Right atrium auricular region (tissue), 2 donors: ENCODE data around the gene RUNX3. TPM values are rescaled to one million over a fixed set of nuclear protein-coding genes. Genes with fewer than 3 reads are reported as not detected.

Experiments
- DNase-seq: peaks from one replicate; pipeline ENCODE4 v3.0.0-alpha.2; 2019; ENCODE audit warnings: low spot score
- H3K27ac ChIP-seq, 2 donors: fragments of 200-600 bp; sonication (generic); 1 replicate in 1 of 2; 2 replicates in 1 of 2; pipeline ENCODE4 v1.5.1; 2016 to 2019
- H3K27me3 ChIP-seq, 2 donors: fragments of 200-600 bp; sonication (generic); one replicate each; pipeline versions ENCODE4 v1.5.1 to v1.6.0; 2017 to 2019
- H3K36me3 ChIP-seq: fragments of 200-600 bp; sonication (generic); one replicate; pipeline ENCODE4 v1.5.1; 2016
- H3K4me1 ChIP-seq, 2 donors: fragments of 200-600 bp; sonication (generic); one replicate each; pipeline versions ENCODE4 v1.5.1 to v1.6.0; 2017 to 2019
- H3K4me3 ChIP-seq, 2 donors: fragments of 200-600 bp; sonication (generic); 1 replicate in 1 of 2; 2 replicates in 1 of 2; pipeline ENCODE4 v1.5.1; 2017 to 2019; ENCODE audit warnings: mild to moderate bottlenecking in 1 of 2, moderate library complexity in 1 of 2
- H3K9me3 ChIP-seq, 2 donors: fragments of 200-600 bp; sonication (generic); one replicate each; pipeline ENCODE4 v1.5.1; 2019
- CTCF ChIP-seq, 2 donors: fragments of 200-600 bp; sonication (generic); IDR thresholded peaks; one replicate each; pipeline ENCODE4 v1.5.1; 2019; ENCODE audit warnings: antibody characterized with exemption in 2 of 2
- total RNA-seq, 2 donors: library from RNA; depleted of rRNA; stranded (reverse); fragments of >200 nt; gene quantifications; one replicate each; pipeline ENCODE4 v1.1.0, GENCODE V29; 2016

RUNX3 gene
- total RNA-seq, 2 donors from 2014 or later: 0.48 to 2.3 TPM

- no peaks in the 10 kb centered on the region for H3K36me3 ChIP-seq
- H3K27ac ChIP-seq: no peak overlapping the region
- no peaks in the 10 kb centered on the region for H3K27me3 ChIP-seq
- no peak overlapping the region for H3K4me3 ChIP-seq
- H3K9me3 ChIP-seq: no peaks in the 10 kb centered on the region
- TF ChIP-seq CTCF (IDR thresholded peaks at IDR 0.05): no peak
- no peaks in the 10 kb centered on the region for H3K4me1 ChIP-seq
- no peak for DNase-seq
These were observed 10.2 kb upstream of the RUNX3 start for GRCh38 chr1:24940231-24940630.

GRCh38 chr1:24939675-24940193, 9.7 kb upstream of the RUNX3 start:
- no peak overlapping the region for H3K4me3 ChIP-seq
- H3K36me3 ChIP-seq: no peaks in the 10 kb centered on the region
- no peak for TF ChIP-seq CTCF (IDR thresholded peaks at IDR 0.05)
- H3K4me1 ChIP-seq: no peaks in the 10 kb centered on the region
- no peak for DNase-seq
- H3K9me3 ChIP-seq: no peaks in the 10 kb centered on the region
- H3K27me3 ChIP-seq: no peaks in the 10 kb centered on the region
- H3K27ac ChIP-seq: no peak overlapping the region

- Histone ChIP-seq H3K36me3 (no peaks in the 10 kb centered on the region), H3K4me3 (no peak overlapping the region), H3K27me3 (peaks cover 0 to 4% of the 10 kb centered on the region in 2 donors), H3K9me3 (no peaks in the 10 kb centered on the region), H3K27ac (no peak overlapping the region), H3K4me1 (no peaks in the 10 kb centered on the region)
- TF ChIP-seq CTCF (IDR thresholded peaks at IDR 0.05): no peak
- DNase-seq: no peak
These were observed 9.1 kb upstream of the RUNX3 start for GRCh38 chr1:24939040-24939674.

GRCh38 chr1:24938276-24938675, 8.2 kb upstream of the RUNX3 start:
- peaks cover 7 to 10% of the 10 kb centered on the region in 2 donors for H3K27me3 ChIP-seq
- H3K36me3 ChIP-seq: no peaks in the 10 kb centered on the region
- H3K4me3 ChIP-seq: no peak overlapping the region
- no peak for TF ChIP-seq CTCF (IDR thresholded peaks at IDR 0.05)
- H3K9me3 ChIP-seq: no peaks in the 10 kb centered on the region
- no peak overlapping the region for H3K27ac ChIP-seq
- DNase-seq: no peak
- H3K4me1 ChIP-seq: no peaks in the 10 kb centered on the region

GRCh38 chr1:24936684-24937083, 6.6 kb upstream of the RUNX3 start:
- no peak for DNase-seq
- Histone ChIP-seq H3K27me3 (peaks cover 21 to 24% of the 10 kb centered on the region in 2 donors), H3K27ac (no peak overlapping the region), H3K4me1 (peaks cover 0 to 11% of the 10 kb centered on the region in 2 donors), H3K4me3 (no peak overlapping the region), H3K9me3 (no peaks in the 10 kb centered on the region), H3K36me3 (no peaks in the 10 kb centered on the region)
- no peak for TF ChIP-seq CTCF (IDR thresholded peaks at IDR 0.05)
